GM12878 (cell line): ENCODE results near the gene PTCH2. TPM values are rescaled to one million over a fixed set of nuclear protein-coding genes. Genes with fewer than 3 reads are reported as not detected.
A peak's percentile ranks its signal among the peaks of the same experiment; 100 is the strongest.

Experiments used
- IRF3 ChIP-seq: fragments of 450-650 bp; IDR thresholded peaks from 2 replicates; pipeline ENCODE4 v1.6.1; 2014; ENCODE audit warnings: mild to moderate bottlenecking
- PRDM15 ChIP-seq: fragments of 450-650 bp; formaldehyde crosslinking; IDR thresholded peaks from 2 replicates; pipeline ENCODE4 v1.4.0; 2020; ENCODE audit warnings: mild to moderate bottlenecking, moderate library complexity
- SMC3 ChIP-seq: IDR thresholded peaks from 2 replicates; pipeline ENCODE4 v1.6.1; 2011; ENCODE audit warnings: low read length, improper control_type of control experiment, borderline replicate concordance
- SREBF1 ChIP-seq: IDR thresholded peaks from 2 replicates; pipeline ENCODE4 v1.6.1; 2012; ENCODE audit warnings: mild to moderate bottlenecking, low read length
- SUPT20H ChIP-seq: IDR thresholded peaks from 2 replicates; pipeline ENCODE4 v1.6.1; 2011; ENCODE audit warnings: low read depth, mild to moderate bottlenecking, low read length, moderate library complexity, borderline replicate concordance; ENCODE audit not compliant: control insufficient read depth
- TBL1XR1 ChIP-seq: IDR thresholded peaks from 2 replicates; pipeline ENCODE4 v1.6.1; 2012; ENCODE audit warnings: low read depth, low read length, improper control_type of control experiment
- ZZZ3 ChIP-seq: IDR thresholded peaks from 2 replicates; pipeline ENCODE4 v1.6.1; 2011; ENCODE audit warnings: low read depth; ENCODE audit not compliant: control insufficient read depth, insufficient read length
- polyA plus RNA-seq, 11 experiments: library from polyadenylated mRNA; depleted of rRNA in 4 of 11; unstranded in 6 of 11; stranded (reverse) in 5 of 11; fragments of >200 nt; fragmentation: Nextera tagmentation in 4 of 11; fragmentation: Illumina TruSeq in 1 of 11; extraction: Ambion mirVana in 4 of 11; extraction: Trizol in 1 of 11; gene quantifications; 1 replicate in 1 of 11; 2 replicates in 10 of 11; pipeline versions ENCODE4 v1.2.1 to v1.2.3, GENCODE V29; 2011 to 2016; ENCODE audit warnings: inconsistent platforms in 2 of 11, missing spikeins in 2 of 11, low read depth in 1 of 11
- small RNA-seq: library from RNA; depleted of rRNA; stranded (forward); fragments of <200 nt; gene quantifications from one replicate; pipeline ENCODE3, GENCODE V24; 2014
- total RNA-seq, 4 experiments: library from RNA; depleted of rRNA in 3 of 4; stranded (reverse); fragments of >200 nt in 3 of 4; fragmentation: Illumina TruSeq in 1 of 4; extraction: Trizol in 1 of 4; gene quantifications; 2 replicates each; pipeline versions ENCODE4 v1.2.1 to v1.2.3, GENCODE V29; 2013 to 2021

The PTCH2 gene
- total and polyA plus RNA-seq, 10 of the 15 experiments (the other 5 are each of a cell fraction or from before 2014, with no cell fraction given), result 0.03 to 8.4 (median 0.10) TPM

GRCh38 chr1:44775078-44775929, 67.7 kb downstream of the PTCH2 start, which contains the start of gene RPS8 (continued):
- TF ChIP-seq PRDM15 (CRISPR knock-in tag) (no peak), SREBF1 (no peak), SUPT20H (no peak), ZZZ3 (no peak), IRF3 (no peak; the same call in 1 of the 2 replicates), TBL1XR1 (no peak), SMC3 (no peak)

Small RNA genes within 50 kb of the gene (small RNA-seq; reads per million reads assigned to genes)
- gene AL136380.1 (not detected), gene SNORD38A (272 reads per million, percentile 99 among the genes with 10 or more reads in this experiment), gene SNORD38B (not detected), gene SNORD46 (3,353 reads per million, percentile 100 among the genes with 10 or more reads in this experiment), gene SNORD55 (not detected)

Other genes with a start within 250 kb of the PTCH2 start
Only the 7 nearest of the 12 such genes appear.
- not detected in 2 replicates for gene RNU5D-1, start 112.1 kb downstream of the PTCH2 start, total RNA-seq (2014; rRNA removed)
- not detected in 2 replicates for gene RNU5D-1, start 112.1 kb downstream of the PTCH2 start, total RNA-seq (2014; rRNA removed; fragmentation: Illumina TruSeq; extraction: Trizol)
- not detected in 2 replicates for gene RNU5D-1, start 112.1 kb downstream of the PTCH2 start, total RNA-seq (2021)
- not detected in 2 replicates for gene RNU5D-1, start 112.1 kb downstream of the PTCH2 start, polyA plus RNA-seq (2011; rRNA removed)
- gene RNU5D-1, start 112.1 kb downstream of the PTCH2 start, polyA plus RNA-seq (2014; fragmentation: Illumina TruSeq; extraction: Trizol), result not detected in 2 replicates
- gene RNU5D-1, start 112.1 kb downstream of the PTCH2 start, polyA plus RNA-seq (2014; fragmentation: Nextera tagmentation; extraction: Ambion mirVana), result not detected
- not detected in 2 replicates for gene RNU5D-1, start 112.1 kb downstream of the PTCH2 start, polyA plus RNA-seq (2014; rRNA removed)
- not detected for gene RNU5D-1, start 112.1 kb downstream of the PTCH2 start, polyA plus RNA-seq (2016; fragmentation: Nextera tagmentation; extraction: Ambion mirVana)
- gene KIF2C, start 103.4 kb downstream of the PTCH2 start, total RNA-seq (2014; rRNA removed), result 73.1 and 78.7 TPM in 2 replicates
- 80.7 and 85.6 TPM in 2 replicates for gene KIF2C, start 103.4 kb downstream of the PTCH2 start, total RNA-seq (2014; rRNA removed; fragmentation: Illumina TruSeq; extraction: Trizol)
- 75.0 and 81.9 TPM in 2 replicates for gene KIF2C, start 103.4 kb downstream of the PTCH2 start, total RNA-seq (2021)
- 95.0 and 97.8 TPM in 2 replicates for gene KIF2C, start 103.4 kb downstream of the PTCH2 start, polyA plus RNA-seq (2011; rRNA removed)
- gene KIF2C, start 103.4 kb downstream of the PTCH2 start, polyA plus RNA-seq (2014; fragmentation: Illumina TruSeq; extraction: Trizol), result 88.9 and 99.3 TPM in 2 replicates
- gene KIF2C, start 103.4 kb downstream of the PTCH2 start, polyA plus RNA-seq (2014; fragmentation: Nextera tagmentation; extraction: Ambion mirVana), result 10 to 100 TPM; 42.3 to 45.5 TPM
- gene KIF2C, start 103.4 kb downstream of the PTCH2 start, polyA plus RNA-seq (2014; rRNA removed), result 70.8 and 75.1 TPM in 2 replicates
- gene KIF2C, start 103.4 kb downstream of the PTCH2 start, polyA plus RNA-seq (2016; fragmentation: Nextera tagmentation; extraction: Ambion mirVana), result 100 to 1,000 TPM in 1 of 2 experiments, 10 to 100 TPM in 1; 99.3 to 104 TPM
- 3,351 and 3,453 TPM in 2 replicates for gene RPS8, start 67.7 kb downstream of the PTCH2 start, total RNA-seq (2014; rRNA removed)
- 3,065 and 3,117 TPM in 2 replicates for gene RPS8, start 67.7 kb downstream of the PTCH2 start, total RNA-seq (2014; rRNA removed; fragmentation: Illumina TruSeq; extraction: Trizol)
- gene RPS8, start 67.7 kb downstream of the PTCH2 start, total RNA-seq (2021), result 3,050 and 3,180 TPM in 2 replicates
- 2,404 and 2,482 TPM in 2 replicates for gene RPS8, start 67.7 kb downstream of the PTCH2 start, polyA plus RNA-seq (2011; rRNA removed)
- gene RPS8, start 67.7 kb downstream of the PTCH2 start, polyA plus RNA-seq (2014; fragmentation: Illumina TruSeq; extraction: Trizol), result 1,912 and 2,704 TPM in 2 replicates
- 1,000 to 10,000 TPM; 2,238 to 3,059 TPM for gene RPS8, start 67.7 kb downstream of the PTCH2 start, polyA plus RNA-seq (2014; fragmentation: Nextera tagmentation; extraction: Ambion mirVana)
- 3,141 and 3,461 TPM in 2 replicates for gene RPS8, start 67.7 kb downstream of the PTCH2 start, polyA plus RNA-seq (2014; rRNA removed)
- 1,000 to 10,000 TPM; 1,296 to 1,343 TPM for gene RPS8, start 67.7 kb downstream of the PTCH2 start, polyA plus RNA-seq (2016; fragmentation: Nextera tagmentation; extraction: Ambion mirVana)
- gene BEST4, start 55.1 kb downstream of the PTCH2 start, total RNA-seq (2014; rRNA removed), result 0.65 and 0.85 TPM in 2 replicates
- gene BEST4, start 55.1 kb downstream of the PTCH2 start, total RNA-seq (2014; rRNA removed; fragmentation: Illumina TruSeq; extraction: Trizol), result 0.40 and 0.46 TPM in 2 replicates
- 1.3 and 1.5 TPM in 2 replicates for gene BEST4, start 55.1 kb downstream of the PTCH2 start, total RNA-seq (2021)
- gene BEST4, start 55.1 kb downstream of the PTCH2 start, polyA plus RNA-seq (2011; rRNA removed), result 0.08 TPM in 1 of 2 replicates, not detected in the other
- 0.38 and 0.73 TPM in 2 replicates for gene BEST4, start 55.1 kb downstream of the PTCH2 start, polyA plus RNA-seq (2014; fragmentation: Illumina TruSeq; extraction: Trizol)
- under 1 TPM; 0.06 to 0.20 TPM for gene BEST4, start 55.1 kb downstream of the PTCH2 start, polyA plus RNA-seq (2014; fragmentation: Nextera tagmentation; extraction: Ambion mirVana)
- gene BEST4, start 55.1 kb downstream of the PTCH2 start, polyA plus RNA-seq (2014; rRNA removed), result 0.76 and 0.94 TPM in 2 replicates
- gene BEST4, start 55.1 kb downstream of the PTCH2 start, polyA plus RNA-seq (2016; fragmentation: Nextera tagmentation; extraction: Ambion mirVana), result under 1 TPM; 0.43 to 0.98 TPM
- gene PLK3, start 42.9 kb downstream of the PTCH2 start, total RNA-seq (2014; rRNA removed), result 19.9 and 23.1 TPM in 2 replicates
- 8.1 and 9.0 TPM in 2 replicates for gene PLK3, start 42.9 kb downstream of the PTCH2 start, total RNA-seq (2014; rRNA removed; fragmentation: Illumina TruSeq; extraction: Trizol)
- 16.5 and 20.9 TPM in 2 replicates for gene PLK3, start 42.9 kb downstream of the PTCH2 start, total RNA-seq (2021)
- 6.4 and 11.6 TPM in 2 replicates for gene PLK3, start 42.9 kb downstream of the PTCH2 start, polyA plus RNA-seq (2011; rRNA removed)
- gene PLK3, start 42.9 kb downstream of the PTCH2 start, polyA plus RNA-seq (2014; fragmentation: Illumina TruSeq; extraction: Trizol), result 5.4 and 9.3 TPM in 2 replicates
- gene PLK3, start 42.9 kb downstream of the PTCH2 start, polyA plus RNA-seq (2014; fragmentation: Nextera tagmentation; extraction: Ambion mirVana), result 1 to 10 TPM; 1.5 to 1.9 TPM
- gene PLK3, start 42.9 kb downstream of the PTCH2 start, polyA plus RNA-seq (2014; rRNA removed), result 23.2 and 29.2 TPM in 2 replicates
- 10 to 100 TPM; 12.5 to 17.5 TPM for gene PLK3, start 42.9 kb downstream of the PTCH2 start, polyA plus RNA-seq (2016; fragmentation: Nextera tagmentation; extraction: Ambion mirVana)
- gene DYNLT4, start 35.9 kb downstream of the PTCH2 start, total RNA-seq (2014; rRNA removed), result not detected in 2 replicates
- gene DYNLT4, start 35.9 kb downstream of the PTCH2 start, total RNA-seq (2014; rRNA removed; fragmentation: Illumina TruSeq; extraction: Trizol), result not detected in 2 replicates
- 0.28 and 0.45 TPM in 2 replicates for gene DYNLT4, start 35.9 kb downstream of the PTCH2 start, total RNA-seq (2021)
- not detected in 2 replicates for gene DYNLT4, start 35.9 kb downstream of the PTCH2 start, polyA plus RNA-seq (2011; rRNA removed)
- not detected in 2 replicates for gene DYNLT4, start 35.9 kb downstream of the PTCH2 start, polyA plus RNA-seq (2014; fragmentation: Illumina TruSeq; extraction: Trizol)
- not detected for gene DYNLT4, start 35.9 kb downstream of the PTCH2 start, polyA plus RNA-seq (2014; fragmentation: Nextera tagmentation; extraction: Ambion mirVana)
- gene DYNLT4, start 35.9 kb downstream of the PTCH2 start, polyA plus RNA-seq (2014; rRNA removed), result not detected in 2 replicates
- under 1 TPM in 1 of 2 experiments, not detected in 1; 0.23 TPM for gene DYNLT4, start 35.9 kb downstream of the PTCH2 start, polyA plus RNA-seq (2016; fragmentation: Nextera tagmentation; extraction: Ambion mirVana)
- gene BTBD19, start 34.7 kb downstream of the PTCH2 start, total RNA-seq (2014; rRNA removed), result 0.44 and 1.1 TPM in 2 replicates
- 0.18 and 0.45 TPM in 2 replicates for gene BTBD19, start 34.7 kb downstream of the PTCH2 start, total RNA-seq (2014; rRNA removed; fragmentation: Illumina TruSeq; extraction: Trizol)
- 1.6 and 2.7 TPM in 2 replicates for gene BTBD19, start 34.7 kb downstream of the PTCH2 start, total RNA-seq (2021)
- 0.30 and 0.67 TPM in 2 replicates for gene BTBD19, start 34.7 kb downstream of the PTCH2 start, polyA plus RNA-seq (2011; rRNA removed)
- 0.29 and 0.37 TPM in 2 replicates for gene BTBD19, start 34.7 kb downstream of the PTCH2 start, polyA plus RNA-seq (2014; fragmentation: Illumina TruSeq; extraction: Trizol)
- gene BTBD19, start 34.7 kb downstream of the PTCH2 start, polyA plus RNA-seq (2014; fragmentation: Nextera tagmentation; extraction: Ambion mirVana), result under 1 TPM; 0.13 to 0.40 TPM
- 1.0 and 3.0 TPM in 2 replicates for gene BTBD19, start 34.7 kb downstream of the PTCH2 start, polyA plus RNA-seq (2014; rRNA removed)
- gene BTBD19, start 34.7 kb downstream of the PTCH2 start, polyA plus RNA-seq (2016; fragmentation: Nextera tagmentation; extraction: Ambion mirVana), result under 1 TPM; 0.18 to 0.23 TPM